RWPE1 (cell line): ENCODE results near the gene POFUT2.

Experiments used
- CTCF ChIA-PET: fragments of 350-600 bp; sonication (Branson Sonifier 250); formaldehyde crosslinking; extraction: SDS; loops from one replicate; lab custom pipeline; 2021; lab: Yijun Ruan, JAX
- POLR2A ChIA-PET: fragments of 400-600 bp; formaldehyde crosslinking; extraction: SDS; loops from one replicate; lab custom pipeline; 2020; ENCODE audit warnings: antibody characterized with exemption; ENCODE audit not compliant: low non-redundant PET; lab: Yijun Ruan, JAX
- DNase-seq: peaks from one replicate; pipeline ENCODE4 v3.0.0; 2012; ENCODE audit warnings: low spot score
- H3K27ac ChIP-seq: fragments of 450-650 bp; 2 replicates; pipeline ENCODE4 v1.5.1; 2017
- CTCF ChIP-seq: fragments of 450-650 bp; conservative IDR thresholded peaks from 2 replicates; pipeline ENCODE4 v1.5.1; 2017; ENCODE audit warnings: low read depth, mild to moderate bottlenecking

The POFUT2 gene

GRCh38 chr21:45246386-45247320 lies 41.0 kb downstream of the POFUT2 start:
- ChIA-PET CTCF (no interaction called here), POLR2A (no interaction called here)
- DNase-seq: no peak
- TF ChIP-seq CTCF: no peak
- no peak overlapping the region for H3K27ac ChIP-seq

- ChIA-PET CTCF (no interaction called here), POLR2A (no interaction called here)
- DNase-seq: no peak
- H3K27ac ChIP-seq: no peak overlapping the region
- TF ChIP-seq CTCF: no peak
Observed at GRCh38 chr21:45244799-45245340, 42.8 kb downstream of the POFUT2 start.

- DNase-seq: no peak
- ChIA-PET CTCF (interaction anchor here (0.6 kb wide), 1 partner anchor 231 kb away, joined by 4 read pairs; no protein-coding TSS in a partner anchor), POLR2A (no interaction called here)
- H3K27ac ChIP-seq: no peak overlapping the region
- TF ChIP-seq CTCF: no peak
Observed at GRCh38 chr21:45243603-45244002, 44.1 kb downstream of the POFUT2 start.

GRCh38 chr21:45241357-45241756 lies 46.3 kb downstream of the POFUT2 start:
- no peak for TF ChIP-seq CTCF
- no peak overlapping the region for H3K27ac ChIP-seq
- POLR2A ChIA-PET: no interaction called here
- CTCF ChIA-PET: no interaction called here
- DNase-seq: no peak

GRCh38 chr21:45237401-45237800 lies 50.3 kb downstream of the POFUT2 start:
- DNase-seq: no peak
- ChIA-PET CTCF (no interaction called here), POLR2A (no interaction called here)
- no peak overlapping the region for H3K27ac ChIP-seq
- no peak for TF ChIP-seq CTCF

GRCh38 chr21:45236481-45236880 lies 51.2 kb downstream of the POFUT2 start:
- H3K27ac ChIP-seq: no peak overlapping the region
- no peak for DNase-seq
- ChIA-PET CTCF (interaction anchor here (0.5 to 0.9 kb wide), 3 partner anchors 13 to 174 kb away, joined by 3 to 5 read pairs (median 4); no protein-coding TSS in a partner anchor), POLR2A (no interaction called here)
- no peak for TF ChIP-seq CTCF
